ENCODE measurements around the gene PRXL2B.
"Not testable (repeated sequence)": the region's sequence is repeated elsewhere in the genome, so short reads cannot be mapped to it uniquely, and the experiment has no call there.

Gene PRXL2B

DNA sequence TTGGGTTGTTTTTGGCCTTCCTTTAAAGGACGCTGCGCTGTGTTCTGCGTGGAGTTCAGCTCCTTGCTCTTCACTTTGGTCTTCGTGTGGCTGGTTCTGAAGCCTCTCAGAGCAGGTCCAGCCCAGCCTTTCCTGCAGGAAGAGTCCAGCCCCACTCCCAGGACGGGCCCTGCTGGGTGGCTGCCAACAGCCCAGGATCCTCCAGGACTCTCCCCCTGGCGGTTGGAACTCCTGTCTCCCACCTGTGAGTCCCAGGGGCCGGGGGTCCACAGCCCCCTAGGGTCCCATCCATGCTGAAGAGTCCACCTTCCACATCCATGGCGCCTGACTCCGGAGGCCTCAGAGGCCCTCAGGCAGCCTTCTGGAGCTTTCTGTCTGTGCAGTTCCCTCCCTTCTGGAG is 35.0 kb upstream of the PRXL2B start:
- DNase-seq, result not testable (repeated sequence)

DNA sequence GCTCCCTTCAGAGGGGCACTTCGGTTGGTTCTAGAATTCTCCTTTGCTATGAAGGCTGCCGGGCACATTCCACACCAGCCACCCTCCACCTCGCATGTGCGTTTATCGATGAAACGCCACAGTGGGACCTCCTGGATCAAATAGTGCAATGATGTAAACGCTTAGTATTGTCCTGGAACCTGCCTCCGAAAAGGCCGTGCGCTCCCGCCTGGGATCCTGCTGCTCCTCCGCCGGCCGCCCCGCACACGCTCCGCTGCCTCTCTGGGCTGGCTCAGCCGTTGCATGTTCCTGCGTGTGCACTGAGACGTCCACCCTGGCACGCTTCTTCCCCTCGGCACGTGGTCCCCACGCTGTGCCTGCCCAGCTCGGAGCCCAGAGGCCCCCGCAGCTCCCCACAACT is 34.4 kb upstream of the PRXL2B start:
- DNase-seq, result no peak

DNA sequence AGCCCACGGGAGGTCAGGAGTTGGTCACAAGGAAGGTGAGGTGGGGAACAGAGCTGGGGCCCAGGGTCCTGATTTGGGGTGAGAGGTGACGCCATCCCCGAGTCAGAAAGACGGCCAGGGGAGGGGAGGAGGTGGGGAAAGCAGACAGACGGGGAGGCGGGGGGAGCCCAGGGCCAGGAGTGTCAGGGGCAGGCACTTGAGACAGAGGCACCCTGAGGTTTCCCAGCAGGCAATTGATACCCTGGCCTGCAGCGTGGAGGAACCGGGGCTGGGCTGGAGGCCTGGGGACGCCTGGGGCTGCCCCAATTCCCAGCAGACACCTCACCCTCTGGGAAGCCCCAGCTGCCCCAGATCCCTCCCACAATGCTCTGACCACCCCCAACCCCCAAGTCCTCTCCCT is 33.5 kb upstream of the PRXL2B start:
- DNase-seq, result not testable (repeated sequence)

DNA sequence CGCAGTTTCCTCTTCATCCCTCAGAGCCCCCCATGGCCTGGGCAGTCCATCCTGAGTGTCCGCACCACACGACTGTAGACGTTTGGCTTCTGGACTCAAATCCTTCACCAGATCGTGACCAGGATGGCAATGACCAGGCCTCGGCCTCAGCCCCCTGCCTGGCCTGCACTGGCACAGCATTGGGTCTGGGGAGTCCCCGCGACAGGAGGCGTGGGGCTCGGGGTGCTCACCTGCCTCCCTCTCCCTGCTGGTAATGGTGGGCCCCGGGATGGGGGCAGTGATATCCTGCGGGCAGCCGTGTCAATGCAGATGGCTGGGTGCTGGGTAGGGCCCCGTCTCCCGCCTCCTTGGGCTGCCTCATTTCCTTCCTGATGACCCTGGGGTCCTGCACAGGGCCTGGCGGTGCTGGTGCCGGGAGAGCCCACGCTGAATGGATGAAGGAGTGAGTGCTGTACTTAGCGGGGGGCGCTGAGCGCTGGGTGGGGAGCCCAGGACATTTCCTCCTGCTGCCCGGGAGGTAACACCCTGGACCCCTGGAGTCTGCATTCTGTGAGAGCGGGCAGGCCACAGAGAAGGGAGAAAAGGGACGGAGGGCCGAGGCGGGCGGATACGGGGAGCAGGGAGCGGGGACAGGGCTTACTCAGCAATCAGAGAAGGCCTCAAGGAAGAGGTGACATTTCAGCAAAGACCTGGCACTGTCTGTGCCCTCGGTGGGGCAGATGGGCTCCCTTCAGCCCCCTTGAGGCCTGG is 32.5 kb upstream of the PRXL2B start:
- no peak for DNase-seq

DNA sequence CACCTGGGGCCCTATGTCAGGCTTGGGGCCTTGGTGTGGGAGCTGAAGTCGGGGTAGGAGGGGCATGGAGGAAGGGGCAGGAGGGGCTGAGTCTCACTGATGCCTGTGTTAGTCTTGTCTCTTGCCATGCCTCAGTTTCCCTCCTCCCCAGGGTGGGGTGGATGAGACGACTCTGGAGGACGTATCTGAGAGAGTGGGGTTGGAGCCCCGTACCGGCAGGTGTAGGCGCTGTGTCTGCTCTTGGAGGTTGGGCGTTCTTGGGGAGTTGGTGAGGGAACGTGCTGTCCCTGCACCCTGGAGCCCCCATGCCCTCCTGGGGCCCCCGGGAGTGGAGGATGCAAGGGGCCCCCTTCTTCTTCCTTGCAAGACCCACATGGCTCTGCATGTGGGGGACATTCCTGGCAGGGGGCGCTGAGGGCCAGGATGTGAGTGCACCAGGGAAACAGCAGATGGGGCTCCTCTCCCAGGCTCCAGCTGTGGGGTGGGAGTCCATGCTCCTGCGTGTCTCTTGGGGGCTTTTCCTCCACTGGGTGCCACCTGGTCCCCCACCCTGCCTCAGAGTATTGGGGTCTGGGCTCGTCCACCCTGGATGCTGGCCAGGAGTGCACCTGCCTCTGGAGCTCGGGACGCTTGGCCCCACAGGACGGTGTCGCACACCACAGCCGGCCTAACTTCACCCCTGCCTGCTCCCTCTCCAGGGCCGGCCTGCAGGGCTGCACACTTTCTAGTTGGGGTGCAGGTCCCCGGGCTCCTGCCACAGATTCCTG is 31.8 kb upstream of the PRXL2B start:
- DNase-seq, result no peak

- no peak for DNase-seq
Measured at GRCh38 chr1:2555634-2556276, 30.8 kb upstream of the PRXL2B start.

DNA sequence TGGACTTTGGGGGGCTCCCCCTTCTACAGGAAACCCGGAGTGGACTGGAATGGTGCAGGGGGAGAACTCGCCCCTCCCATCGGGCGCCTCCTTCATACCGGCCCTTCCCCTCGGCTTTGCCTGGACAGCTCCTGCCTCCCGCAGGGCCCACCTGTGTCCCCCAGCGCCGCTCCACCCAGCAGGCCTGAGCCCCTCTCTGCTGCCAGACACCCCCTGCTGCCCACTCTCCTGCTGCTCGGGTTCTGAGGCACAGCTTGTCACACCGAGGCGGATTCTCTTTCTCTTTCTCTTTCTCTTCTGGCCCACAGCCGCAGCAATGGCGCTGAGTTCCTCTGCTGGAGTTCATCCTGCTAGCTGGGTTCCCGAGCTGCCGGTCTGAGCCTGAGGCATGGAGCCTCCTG is 30.3 kb upstream of the PRXL2B start, which contains the start of gene TNFRSF14:
TNFRSF14 (plus strand) TSS at position 95 of the 401 bp plus-strand sequence; CDS start at position 389, 294 bp downstream.
- DNase-seq, result no peak

- no peak for DNase-seq
Measured at GRCh38 chr1:2556678-2557481, 29.7 kb upstream of the PRXL2B start.

GRCh38 chr1:2557482-2558400 is 28.8 kb upstream of the PRXL2B start:
- DNase-seq, result no peak

DNA sequence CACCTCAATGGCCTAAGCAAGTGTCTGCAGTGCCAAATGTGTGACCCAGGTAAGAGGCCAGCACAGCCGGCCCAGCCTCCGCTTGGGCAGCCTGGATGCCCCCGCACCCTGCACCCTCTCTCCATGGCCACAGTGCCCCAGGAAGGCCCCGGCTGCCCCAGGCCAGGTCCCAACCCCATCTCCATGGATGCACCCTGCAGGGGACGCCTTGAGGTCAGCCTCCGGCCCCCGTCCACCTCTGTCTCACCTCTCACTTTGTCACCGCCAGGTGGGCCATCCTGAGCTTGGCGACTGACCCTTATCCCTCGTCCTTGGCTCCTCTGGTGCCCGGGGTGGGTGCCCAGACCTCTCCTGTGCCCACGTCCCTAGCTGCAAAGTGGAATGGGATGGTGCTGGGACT is 28.2 kb upstream of the PRXL2B start:
- no peak for DNase-seq

DNA sequence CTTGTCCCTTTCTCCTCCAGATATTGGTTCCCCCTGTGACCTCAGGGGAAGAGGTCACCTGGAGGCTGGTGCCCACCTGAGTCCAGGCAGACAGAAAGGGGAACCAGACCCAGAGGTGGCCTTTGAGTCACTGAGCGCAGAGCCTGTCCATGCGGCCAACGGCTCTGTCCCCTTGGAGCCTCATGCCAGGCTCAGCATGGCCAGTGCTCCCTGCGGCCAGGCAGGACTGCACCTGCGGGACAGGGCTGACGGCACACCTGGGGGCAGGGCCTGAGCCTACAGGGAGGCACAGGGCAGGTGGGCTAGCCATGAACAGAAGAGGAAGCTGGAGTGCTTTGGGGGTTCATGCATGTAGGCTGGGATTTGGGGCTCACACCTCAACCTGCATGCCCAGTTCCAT is 27.7 kb upstream of the PRXL2B start:
- DNase-seq, result no peak

- DNase-seq, result no peak
Measured at GRCh38 chr1:2559509-2560298, 26.9 kb upstream of the PRXL2B start.

DNA sequence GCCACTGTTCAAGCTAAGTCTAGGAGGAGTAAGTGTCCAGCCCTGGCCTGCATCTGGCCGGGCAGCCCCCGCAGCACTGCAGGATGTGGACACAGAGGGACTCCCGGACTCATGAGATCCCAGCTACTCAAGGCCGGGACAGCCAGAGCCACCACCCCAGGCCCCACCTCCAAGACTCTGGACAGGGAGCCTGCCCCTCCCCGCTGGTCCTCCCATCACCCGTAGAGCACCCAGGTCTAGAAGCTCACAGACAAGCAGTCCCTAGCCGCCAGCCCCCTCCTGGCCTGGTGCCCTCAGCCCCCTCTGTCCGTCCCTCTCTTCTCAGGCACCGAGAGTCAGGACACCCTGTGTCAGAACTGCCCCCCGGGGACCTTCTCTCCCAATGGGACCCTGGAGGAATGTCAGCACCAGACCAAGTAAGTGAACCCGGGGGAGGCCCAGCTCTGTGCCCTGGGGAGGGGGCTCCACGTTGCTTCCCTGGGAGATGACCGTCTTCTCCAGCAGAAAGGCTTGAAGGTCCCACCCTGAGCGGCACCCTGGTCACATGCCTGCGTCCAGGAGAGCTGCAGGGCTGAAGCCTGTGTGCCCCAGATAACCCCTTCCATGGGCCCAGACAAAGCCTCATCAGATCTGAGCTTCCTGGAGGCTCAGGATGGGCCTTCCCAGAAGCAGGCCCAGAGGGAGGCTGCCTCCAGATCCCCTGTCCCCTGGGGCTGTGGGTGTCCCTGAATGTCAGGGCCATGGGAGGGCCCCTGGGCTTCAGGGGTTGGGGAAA is 26.1 kb upstream of the PRXL2B start:
- DNase-seq, result no peak

GRCh38 chr1:2561446-2561845 is 25.1 kb upstream of the PRXL2B start:
- DNase-seq, result no peak

DNA sequence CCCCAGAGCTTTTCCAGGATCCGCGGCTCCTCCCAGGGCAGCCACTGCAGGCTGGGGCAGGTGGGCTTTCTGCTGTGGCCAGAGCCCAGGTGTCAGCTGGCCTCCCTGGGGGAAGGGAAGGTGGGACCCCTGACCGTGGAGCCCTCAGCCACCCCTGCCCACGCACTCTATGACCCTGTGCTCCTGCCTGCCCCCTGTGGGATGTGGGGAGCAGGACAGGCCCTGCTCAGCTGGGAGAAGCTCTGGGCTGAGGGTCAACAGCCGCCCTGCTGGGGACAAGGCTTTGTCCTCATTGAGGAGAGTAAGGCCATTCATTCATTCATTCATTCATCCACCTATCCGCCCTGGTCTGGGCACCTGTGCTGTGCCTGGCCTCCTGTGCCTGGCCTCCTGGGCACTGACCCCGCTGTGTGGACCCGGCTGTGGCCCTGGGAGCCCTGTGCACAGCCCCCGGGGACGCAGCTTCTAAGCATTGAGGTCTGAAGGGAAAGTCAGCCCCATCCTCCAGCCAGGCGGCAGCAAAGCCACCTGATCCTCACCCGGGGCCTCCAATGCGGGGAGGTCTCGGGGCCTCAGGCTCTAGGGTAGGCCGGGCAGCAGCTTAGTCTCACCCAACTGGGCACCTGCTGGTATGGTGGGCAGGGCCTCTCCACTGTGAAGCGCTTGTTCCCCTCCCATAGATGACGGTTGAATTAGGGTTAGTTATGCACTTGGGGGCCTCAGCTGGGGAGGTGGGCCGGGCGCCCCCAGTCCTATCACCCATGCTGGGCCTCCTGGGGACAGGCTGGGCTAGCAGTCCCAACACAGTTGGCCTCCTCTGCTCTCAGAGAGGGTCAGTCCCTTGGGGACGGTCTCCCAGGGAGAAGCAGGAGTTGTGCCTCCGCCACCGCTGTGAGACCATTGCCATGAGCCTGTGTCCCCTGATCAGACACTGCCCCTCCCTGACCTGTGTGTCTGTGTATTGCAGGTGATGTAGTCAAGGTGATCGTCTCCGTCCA is 24.4 kb upstream of the PRXL2B start:
- no peak for DNase-seq

DNA sequence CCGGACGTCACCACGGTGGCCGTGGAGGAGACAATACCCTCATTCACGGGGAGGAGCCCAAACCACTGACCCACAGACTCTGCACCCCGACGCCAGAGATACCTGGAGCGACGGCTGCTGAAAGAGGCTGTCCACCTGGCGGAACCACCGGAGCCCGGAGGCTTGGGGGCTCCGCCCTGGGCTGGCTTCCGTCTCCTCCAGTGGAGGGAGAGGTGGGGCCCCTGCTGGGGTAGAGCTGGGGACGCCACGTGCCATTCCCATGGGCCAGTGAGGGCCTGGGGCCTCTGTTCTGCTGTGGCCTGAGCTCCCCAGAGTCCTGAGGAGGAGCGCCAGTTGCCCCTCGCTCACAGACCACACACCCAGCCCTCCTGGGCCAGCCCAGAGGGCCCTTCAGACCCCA is 23.4 kb upstream of the PRXL2B start:
- DNase-seq, result no peak

DNA sequence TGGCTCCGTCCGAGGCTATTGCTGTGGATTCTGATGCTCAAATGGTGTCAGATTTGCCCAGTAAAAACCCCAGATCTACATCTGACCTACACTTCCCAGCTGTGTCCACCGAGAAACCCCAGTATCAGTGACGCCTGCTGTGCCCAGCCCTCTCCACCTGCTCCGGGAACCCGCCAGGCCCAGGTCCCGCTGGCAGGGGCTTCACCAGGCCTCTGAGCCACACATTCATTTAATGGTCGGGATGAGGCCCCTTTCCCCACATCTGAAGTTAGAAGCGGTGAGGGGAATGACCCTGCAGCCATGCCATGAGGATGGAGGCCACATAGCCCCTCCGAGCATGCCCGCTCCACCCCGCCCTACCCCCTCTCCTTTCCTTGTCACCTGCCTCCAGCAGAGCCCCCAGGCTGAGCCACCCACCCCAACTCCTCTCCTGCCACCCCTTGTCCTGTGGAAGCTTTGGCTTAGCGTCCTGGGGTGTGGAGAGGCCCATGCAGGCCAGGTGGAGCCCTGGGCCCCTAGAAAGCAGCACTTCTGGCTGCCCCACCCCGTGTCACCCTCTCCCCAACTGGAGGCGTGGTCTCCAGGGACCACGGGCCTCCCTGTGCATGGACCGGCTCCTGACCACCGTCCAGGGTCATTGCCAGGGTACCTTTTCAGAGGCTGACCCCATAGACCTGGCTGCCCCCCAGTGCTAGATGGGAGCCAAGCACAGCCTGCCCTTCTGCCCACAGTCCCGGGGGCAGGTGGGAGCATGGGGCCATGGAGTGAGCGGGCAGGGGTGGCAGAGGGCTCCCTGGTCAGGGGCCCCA is 22.4 kb upstream of the PRXL2B start:
- no peak for DNase-seq

- no peak for DNase-seq
Measured at GRCh38 chr1:2564815-2565374, 21.7 kb upstream of the PRXL2B start.

All from NCI-H1105 (cell line).